GM12878 (cell line): Measurements from ENCODE around the gene CHSY3. TPM values are rescaled to one million over a fixed set of nuclear protein-coding genes. Genes with fewer than 3 reads are reported as not detected.

Experiments used
- ATAC-seq: fragments of 200-7000 bp; cut with Tn5 transposase; 3 replicates; pipeline ENCODE4 v1.9.1; 2020; ENCODE audit warnings: mild to moderate bottlenecking, moderate library complexity
- BruUV-seq: library from RNA; stranded (reverse); fragments of 400-500 nt; replicated peaks from 2 replicates; lab custom pipeline; 2021; lab: Mats Ljungman, UMichigan
- CTCF ChIA-PET: fragments of 300-600 bp; sonication (Branson Sonifier 250); formaldehyde crosslinking; extraction: SDS; loops from one replicate; lab custom pipeline; 2021; ENCODE audit warnings: inconsistent platforms; lab: Yijun Ruan, JAX
- POLR2A ChIA-PET: fragments of 350-600 bp; formaldehyde crosslinking; extraction: SDS; loops from one replicate; lab custom pipeline; 2021; ENCODE audit warnings: inconsistent platforms; lab: Charles Lee
- RAD21 ChIA-PET: fragments of 300-600 bp; sonication (Branson Sonifier 250); formaldehyde crosslinking; loops from one replicate; lab custom pipeline; 2023; ENCODE audit warnings: antibody characterized with exemption; ENCODE audit not compliant: unreplicated experiment; lab: Charles Lee
- SMC1A ChIA-PET: fragments of 300-600 bp; sonication (Branson Sonifier 250); formaldehyde crosslinking; loops from one replicate; lab custom pipeline; 2023; ENCODE audit not compliant: unreplicated experiment, uncharacterized antibody; lab: Charles Lee
- DNase-seq: peaks from one replicate; pipeline ENCODE4 v3.0.0-alpha.2; 2011; ENCODE audit warnings: low read depth, low spot score
- FAIRE-seq: peaks from 3 replicates; lab custom pipeline; 2011; peaks lifted over from hg19 to GRCh38; lab: Jason Lieb, UNC
- H2AFZ ChIP-seq: 2 replicates; pipeline ENCODE4 v1.6.0; 2011; ENCODE audit warnings: low read depth, low read length, control low read depth; ENCODE audit not compliant: control insufficient read depth
- H3K27ac ChIP-seq: 2 replicates; pipeline ENCODE4 v1.5.1; 2011; ENCODE audit warnings: control low read depth; ENCODE audit not compliant: control insufficient read depth, insufficient read depth
- H3K27me3 ChIP-seq, 2 experiments: replicated peaks in 1 of 2; 2 replicates each; pipeline versions ENCODE4 v1.6.0 to v1.6.1; 2011; ENCODE audit warnings: low read length in 1 of 2; ENCODE audit not compliant: control insufficient read depth in 2 of 2, insufficient read depth in 2 of 2
- H3K36me3 ChIP-seq, 2 experiments: 2 replicates each; pipeline ENCODE4 v1.5.1; 2011; ENCODE audit warnings: low read length in 1 of 2; ENCODE audit not compliant: control insufficient read depth in 2 of 2, insufficient read depth in 2 of 2
- H3K4me1 ChIP-seq: 2 replicates; pipeline ENCODE4 v1.6.1; 2011; ENCODE audit warnings: mild to moderate bottlenecking, low read length, moderate library complexity, mixed read lengths; ENCODE audit not compliant: control insufficient read depth, insufficient read depth
- H3K4me2 ChIP-seq: 2 replicates; pipeline ENCODE4 v1.6.0; 2011; ENCODE audit warnings: control low read depth; ENCODE audit not compliant: control insufficient read depth, insufficient read depth
- H3K4me3 ChIP-seq: fragments of 200-600 bp; sonication (generic); 2 replicates; pipeline ENCODE4 v1.5.1; 2016
- H3K79me2 ChIP-seq: 2 replicates; pipeline ENCODE4 v1.6.0; 2011; ENCODE audit warnings: low read length; ENCODE audit not compliant: control insufficient read depth, insufficient read depth
- H3K9ac ChIP-seq: 2 replicates; pipeline ENCODE4 v1.8.0; 2011; ENCODE audit warnings: low read length, control low read depth, mixed read lengths; ENCODE audit not compliant: control insufficient read depth, insufficient read depth
- H3K9me3 ChIP-seq: replicated peaks from 3 replicates; pipeline ENCODE4 v1.5.1; 2011; ENCODE audit warnings: mild to moderate bottlenecking, low read length; ENCODE audit not compliant: control insufficient read depth, insufficient read depth
- H4K20me1 ChIP-seq: 2 replicates; pipeline ENCODE4 v1.6.0; 2011; ENCODE audit not compliant: control insufficient read depth, insufficient read depth
- CTCF ChIP-seq, 3 experiments: IDR thresholded peaks in 2 of 3; conservative IDR thresholded peaks in 1 of 3; 2 replicates each; pipeline ENCODE4 v1.5.1; 2011; ENCODE audit warnings: low read depth in 3 of 3, low read length in 3 of 3, mild to moderate bottlenecking in 3 of 3, control low read depth in 2 of 3, moderate library complexity in 2 of 3, inconsistent platforms in 1 of 3, mixed read lengths in 1 of 3; ENCODE audit not compliant: control insufficient read depth in 2 of 3, insufficient read depth in 1 of 3; ENCODE audit errors: extremely low read depth in 1 of 3
- EED ChIP-seq: sonication (generic); IDR thresholded peaks from 2 replicates; pipeline ENCODE4 v1.6.1; 2016; ENCODE audit warnings: antibody characterized with exemption, low read depth
- EZH2 ChIP-seq: IDR thresholded peaks from 2 replicates; pipeline ENCODE4 v1.6.1; 2012; ENCODE audit warnings: low read depth, mild to moderate bottlenecking, control low read depth, inconsistent platforms, low read length, borderline replicate concordance; ENCODE audit not compliant: control insufficient read depth
- FOXM1 ChIP-seq: IDR thresholded peaks from 2 replicates; pipeline ENCODE4 v1.6.1; 2012; ENCODE audit warnings: low read depth, mild to moderate bottlenecking, inconsistent platforms, low read length, moderate library complexity
- NR2C2 ChIP-seq: IDR thresholded peaks from 2 replicates; pipeline ENCODE4 v1.6.1; 2011; ENCODE audit warnings: borderline replicate concordance, low read depth; ENCODE audit not compliant: control insufficient read depth, insufficient read length
- PBX3 ChIP-seq: IDR thresholded peaks from 2 replicates; pipeline ENCODE4 v1.6.1; 2011; ENCODE audit warnings: mild to moderate bottlenecking, low read depth, low read length, moderate library complexity; ENCODE audit not compliant: insufficient replicate concordance
- STAT3 ChIP-seq: IDR thresholded peaks from 2 replicates; pipeline ENCODE4 v1.6.1; 2011; ENCODE audit warnings: low read depth, low read length, improper control_type of control experiment
- TCF12 ChIP-seq: IDR thresholded peaks from 2 replicates; pipeline ENCODE4 v1.6.1; 2011; ENCODE audit warnings: low read depth, mild to moderate bottlenecking, low read length
- USF1 ChIP-seq: IDR thresholded peaks from 2 replicates; pipeline ENCODE4 v1.6.1; 2011; ENCODE audit warnings: borderline replicate concordance, low read depth, mild to moderate bottlenecking, moderate library complexity, mixed read lengths, low read length; ENCODE audit not compliant: insufficient read depth; ENCODE audit errors: extremely low read length
- in situ Hi-C: fragments of 300-500 bp; cut with MboI; formaldehyde crosslinking; loops from 9 replicates; pipeline ENCODE4 v1.14.3; 2018; ENCODE audit warnings: mixed read lengths
- intact Hi-C: fragments of 100-400 bp; cut with micrococcal nuclease; formaldehyde crosslinking; loops from one replicate; pipeline ENCODE4 v1.14.2; 2022; ENCODE audit not compliant: unreplicated experiment
- polyA plus RNA-seq, 11 experiments: library from polyadenylated mRNA; depleted of rRNA in 4 of 11; unstranded in 6 of 11; stranded (reverse) in 5 of 11; fragments of >200 nt; fragmentation: Nextera tagmentation in 4 of 11; fragmentation: Illumina TruSeq in 1 of 11; extraction: Ambion mirVana in 4 of 11; extraction: Trizol in 1 of 11; gene quantifications; 1 replicate in 1 of 11; 2 replicates in 10 of 11; pipeline versions ENCODE4 v1.2.1 to v1.2.3, GENCODE V29; 2011 to 2016; ENCODE audit warnings: inconsistent platforms in 2 of 11, missing spikeins in 2 of 11, low read depth in 1 of 11
- total RNA-seq, 4 experiments: library from RNA; depleted of rRNA in 3 of 4; stranded (reverse); fragments of >200 nt in 3 of 4; fragmentation: Illumina TruSeq in 1 of 4; extraction: Trizol in 1 of 4; gene quantifications; 2 replicates each; pipeline versions ENCODE4 v1.2.1 to v1.2.3, GENCODE V29; 2013 to 2021
- TF ChIP-seq, protein P1 (sequence below): fragments of 450-650 bp; IDR thresholded peaks from 2 replicates; pipeline ENCODE4 v1.6.1; 2016; ENCODE audit warnings: mild to moderate bottlenecking

CHSY3 gene
- total and polyA plus RNA-seq, 10 of the 15 experiments (the other 5 are each of a cell fraction or from before 2014, with no cell fraction given): not detected

GRCh38 chr5:129943936-129944335 is 39.7 kb downstream of the CHSY3 start (continued):
- TF ChIP-seq USF1 (no peak), FOXM1 (no peak), TCF12 (no peak), EED (no peak), CTCF (IDR thresholded peaks at IDR 0.05 in 2 of 3, conservative IDR thresholded peaks at IDR 0.05 in 1 of 3; ENCODE audit: control insufficient read depth in 2 of 3, extremely low read depth in 1 of 3, insufficient read depth in 1 of 3, low read depth in 3 of 3, low read length in 3 of 3) (no peak), NR2C2 (no peak)
- TF ChIP-seq, all 136 proteins: peak for 0

- Histone ChIP-seq H3K27me3 (no peaks in the 10 kb centered on the region), H4K20me1 (no peaks in the 10 kb centered on the region), H3K9ac (no peak overlapping the region), H3K9me3 (no peaks in the 10 kb centered on the region), H3K27ac (no peak overlapping the region), H3K4me1 (no peaks in the 10 kb centered on the region), H3K79me2 (no peaks in the 10 kb centered on the region), H3K36me3 (no peaks in the 10 kb centered on the region), H3K4me3 (no peak overlapping the region; the same call in 1 of the 2 replicates), H2AFZ (no peak overlapping the region), H3K4me2 (no peak overlapping the region)
- intact Hi-C loops (no loop called here), in situ Hi-C loops (no loop called here)
- BruUV-seq: no TSS peak
- DNase-seq: no peak
- ChIA-PET CTCF (no interaction called here), RAD21 (no interaction called here), SMC1A (no interaction called here), POLR2A (no interaction called here)
- no peak for FAIRE-seq
- ATAC-seq: no peak
- TF ChIP-seq CTCF (IDR thresholded peaks at IDR 0.05 in 2 of 3, conservative IDR thresholded peaks at IDR 0.05 in 1 of 3; ENCODE audit: control insufficient read depth in 2 of 3, extremely low read depth in 1 of 3, insufficient read depth in 1 of 3, low read depth in 3 of 3, low read length in 3 of 3) (no peak), STAT3 (no peak), PBX3 (no peak), EZH2 (no peak)
- TF ChIP-seq, protein P1, sequence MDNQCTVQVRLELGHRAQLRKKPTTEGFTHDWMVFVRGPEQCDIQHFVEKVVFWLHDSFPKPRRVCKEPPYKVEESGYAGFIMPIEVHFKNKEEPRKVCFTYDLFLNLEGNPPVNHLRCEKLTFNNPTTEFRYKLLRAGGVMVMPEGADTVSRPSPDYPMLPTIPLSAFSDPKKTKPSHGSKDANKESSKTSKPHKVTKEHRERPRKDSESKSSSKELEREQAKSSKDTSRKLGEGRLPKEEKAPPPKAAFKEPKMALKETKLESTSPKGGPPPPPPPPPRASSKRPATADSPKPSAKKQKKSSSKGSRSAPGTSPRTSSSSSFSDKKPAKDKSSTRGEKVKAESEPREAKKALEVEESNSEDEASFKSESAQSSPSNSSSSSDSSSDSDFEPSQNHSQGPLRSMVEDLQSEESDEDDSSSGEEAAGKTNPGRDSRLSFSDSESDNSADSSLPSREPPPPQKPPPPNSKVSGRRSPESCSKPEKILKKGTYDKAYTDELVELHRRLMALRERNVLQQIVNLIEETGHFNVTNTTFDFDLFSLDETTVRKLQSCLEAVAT: no peak
These were observed 40.8 kb downstream of the CHSY3 start for GRCh38 chr5:129945028-129945427.
